HCT116 (cell line): ENCODE results near the gene CCRL2. TPM values are rescaled to one million over a fixed set of nuclear protein-coding genes. Genes with fewer than 3 reads are reported as not detected.

Experiments
- ATAC-seq: fragments of 200-7000 bp; cut with Tn5 transposase; 2 replicates; pipeline ENCODE4 v1.9.1; 2020; ENCODE audit warnings: mild to moderate bottlenecking, moderate library complexity
- BruUV-seq: library from RNA; stranded (reverse); fragments of 400-500 nt; replicated peaks from 2 replicates; lab custom pipeline; 2021; lab: Mats Ljungman, UMichigan
- CTCF ChIA-PET: fragments of 300-600 bp; sonication (Branson Sonifier 250); formaldehyde crosslinking; loops from one replicate; lab custom pipeline; 2021; ENCODE audit warnings: antibody characterized with exemption; lab: Charles Lee
- POLR2A ChIA-PET: fragments of 300-600, 350-600 bp; sonication (Branson Sonifier 250); formaldehyde crosslinking; loops from one replicate; lab custom pipeline; 2021; ENCODE audit warnings: antibody characterized with exemption; lab: Charles Lee
- RAD21 ChIA-PET, 2 experiments: fragments of 300-600 bp; sonication (Branson Sonifier 250); formaldehyde crosslinking; loops; one replicate each; lab custom pipeline; 2023; ENCODE audit warnings: low total read pairs in 2 of 2; ENCODE audit not compliant: uncharacterized antibody in 2 of 2, unreplicated experiment in 2 of 2, low non-redundant PET in 1 of 2; lab: Charles Lee
- DNase-seq: peaks from one replicate; pipeline ENCODE4 v3.0.0-alpha.2; 2010; ENCODE audit warnings: low read depth, low spot score
- H2AFZ ChIP-seq: fragments of 200-600 bp; shearing (Covaris generic), sonication (generic); 2 replicates; pipeline ENCODE4 v1.6.1; 2017; ENCODE audit warnings: low read depth, mixed run types, mixed read lengths, antibody characterized with exemption, low read length; ENCODE audit not compliant: poor library complexity, severe bottlenecking
- H3K27ac ChIP-seq: 2 replicates; pipeline ENCODE4 v1.5.1; 2012; ENCODE audit warnings: low read depth, low read length
- H3K27me3 ChIP-seq: fragments of 200-600 bp; sonication (generic); 2 replicates; pipeline ENCODE4 v1.6.1; 2016; ENCODE audit warnings: mixed run types, low read length, mixed read lengths; ENCODE audit not compliant: insufficient read depth
- H3K36me3 ChIP-seq, 2 experiments: fragments of 200-500 bp in 1 of 2; fragments of 200-600 bp in 1 of 2; sonication (Bioruptor generic) in 1 of 2; sonication (generic) in 1 of 2; 2 replicates each; pipeline versions ENCODE4 v1.5.1 to v1.6.1; 2014 to 2016; ENCODE audit warnings: low read length in 2 of 2, inconsistent platforms in 1 of 2, mixed read lengths in 1 of 2, mixed run types in 1 of 2; ENCODE audit not compliant: insufficient read depth in 2 of 2, control insufficient read depth in 1 of 2
- H3K4me1 ChIP-seq, 2 experiments: fragments of 200-600 bp in 1 of 2; sonication (generic) in 1 of 2; 2 replicates each; pipeline versions ENCODE4 v1.5.1 to v1.6.1; 2012 to 2017; ENCODE audit warnings: low read length in 2 of 2, inconsistent platforms in 1 of 2, mild to moderate bottlenecking in 1 of 2, mixed read lengths in 1 of 2, mixed run types in 1 of 2, moderate library complexity in 1 of 2; ENCODE audit not compliant: insufficient read depth in 2 of 2, control insufficient read depth in 1 of 2
- H3K4me2 ChIP-seq: fragments of 200-600 bp; sonication (generic); 2 replicates; pipeline ENCODE4 v1.6.1; 2017; ENCODE audit warnings: mixed run types, low read length, mixed read lengths
- H3K4me3 ChIP-seq, 2 experiments: fragments of 200-600 bp in 1 of 2; sonication (generic) in 1 of 2; replicated peaks in 1 of 2; 2 replicates each; pipeline ENCODE4 v1.5.1; 2011 to 2016; ENCODE audit warnings: low read length in 2 of 2, control low read depth in 1 of 2, low read depth in 1 of 2, mild to moderate bottlenecking in 1 of 2, mixed read lengths in 1 of 2, mixed run types in 1 of 2
- H3K79me2 ChIP-seq: fragments of 200-600 bp; sonication (generic); 2 replicates; pipeline ENCODE4 v1.6.1; 2017; ENCODE audit warnings: mild to moderate bottlenecking, mixed run types, low read length, moderate library complexity, mixed read lengths; ENCODE audit not compliant: insufficient read depth
- H3K9ac ChIP-seq: fragments of 200-600 bp; sonication (generic); 2 replicates; pipeline ENCODE4 v1.6.1; 2016; ENCODE audit warnings: low read length, mixed read lengths
- H3K9me2 ChIP-seq: fragments of 200-600 bp; sonication (generic), shearing (Covaris generic); 2 replicates; pipeline ENCODE4 v1.6.1; 2017; ENCODE audit warnings: mixed run types, mild to moderate bottlenecking, moderate library complexity; ENCODE audit not compliant: insufficient read depth
- H3K9me3 ChIP-seq, 2 experiments: fragments of 200-500 bp in 1 of 2; fragments of 200-600 bp in 1 of 2; sonication (Bioruptor generic) in 1 of 2; sonication (generic) in 1 of 2; 2 replicates each; pipeline ENCODE4 v1.6.1; 2014 to 2017; ENCODE audit warnings: low read length in 2 of 2, mixed read lengths in 2 of 2, inconsistent platforms in 1 of 2, low read depth in 1 of 2, mild to moderate bottlenecking in 1 of 2, mixed run types in 1 of 2, moderate library complexity in 1 of 2; ENCODE audit not compliant: control insufficient read depth in 1 of 2, insufficient read depth in 1 of 2
- H4K20me1 ChIP-seq: fragments of 200-600 bp; sonication (generic), shearing (Covaris generic); 2 replicates; pipeline ENCODE4 v1.6.1; 2017; ENCODE audit warnings: mixed run types, mild to moderate bottlenecking, moderate library complexity; ENCODE audit not compliant: insufficient read depth
- CEBPB ChIP-seq: IDR thresholded peaks from 2 replicates; pipeline ENCODE4 v1.6.1; 2012; ENCODE audit warnings: low read depth
- EGR1 ChIP-seq: IDR thresholded peaks from 2 replicates; pipeline ENCODE4 v1.6.1; 2012; ENCODE audit warnings: low read depth
- EZH2 ChIP-seq: fragments of 200-600 bp; sonication (generic); IDR thresholded peaks from 2 replicates; pipeline ENCODE4 v1.6.1; 2017; ENCODE audit warnings: antibody characterized with exemption, mixed run types
- EZH2phosphoT487 ChIP-seq: fragments of 200-600 bp; IDR thresholded peaks from 2 replicates; pipeline ENCODE4 v1.6.1; 2018; ENCODE audit warnings: antibody characterized with exemption, borderline replicate concordance
- FOSL1 ChIP-seq: IDR thresholded peaks from 2 replicates; pipeline ENCODE4 v1.6.1; 2012; ENCODE audit warnings: low read depth
- JUND ChIP-seq: IDR thresholded peaks from 2 replicates; pipeline ENCODE4 v1.6.1; 2012
- RAD21 ChIP-seq: IDR thresholded peaks from 2 replicates; pipeline ENCODE4 v1.6.1; 2012; ENCODE audit warnings: low read depth, mild to moderate bottlenecking
- SIN3A ChIP-seq: IDR thresholded peaks from 2 replicates; pipeline ENCODE4 v1.6.1; 2012; ENCODE audit warnings: low read depth
- SRF ChIP-seq: IDR thresholded peaks from 2 replicates; pipeline ENCODE4 v1.6.1; 2012; ENCODE audit warnings: low read depth
- intact Hi-C: fragments of 100-400 bp; cut with micrococcal nuclease; formaldehyde crosslinking; loops from 2 replicates; pipeline ENCODE4 v1.10.0; 2022
- total RNA-seq: library from RNA; stranded (reverse); gene quantifications from one replicate; pipeline ENCODE4 v1.2.1, GENCODE V29; 2021; ENCODE audit not compliant: unreplicated experiment
- TF ChIP-seq, protein P1 (sequence below), 3 experiments: fragments of 200-600 bp in 1 of 3; sonication (generic) in 1 of 3; IDR thresholded peaks in 2 of 3; conservative IDR thresholded peaks in 1 of 3; 2 replicates each; pipeline ENCODE4 v1.5.1; 2012 to 2017; ENCODE audit warnings: low read depth in 2 of 3, low read length in 2 of 3, antibody characterized with exemption in 1 of 3, borderline replicate concordance in 1 of 3, control low read depth in 1 of 3, mild to moderate bottlenecking in 1 of 3, mixed read lengths in 1 of 3, mixed run types in 1 of 3, moderate library complexity in 1 of 3; ENCODE audit not compliant: insufficient read depth in 1 of 3
- TF ChIP-seq, protein P2 (sequence below): IDR thresholded peaks from 2 replicates; pipeline ENCODE4 v1.6.1; 2012

Gene CCRL2
- total RNA-seq, 1 experiment from 2014 or later = not detected

DNA sequence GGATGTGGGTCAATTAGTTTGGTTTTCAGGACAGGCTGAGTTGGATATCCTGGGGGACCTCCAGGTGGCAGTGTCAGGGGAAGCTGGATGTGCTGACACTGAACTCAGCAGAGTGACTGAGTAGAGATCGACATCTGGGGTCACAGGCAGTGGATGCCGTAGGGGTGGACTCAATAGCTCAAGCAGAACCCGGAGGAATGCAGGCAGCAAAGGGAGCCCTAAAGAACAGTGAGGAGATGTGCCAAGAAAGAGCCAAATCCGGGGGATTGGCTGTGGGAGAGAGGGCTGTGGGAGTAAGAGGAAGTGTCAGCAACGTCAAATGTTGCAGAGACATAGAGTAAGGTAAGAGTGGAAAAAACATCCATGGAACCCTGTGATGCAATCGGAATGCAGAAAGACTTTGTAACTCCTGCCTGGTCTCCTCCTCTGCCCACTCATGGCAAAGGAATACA, 11.8 kb upstream of the CCRL2 start:
- CTCF ChIA-PET = no interaction called here
- peak; percentile 72 for ATAC-seq
- H3K27ac ChIP-seq = no peak overlapping the region
- RAD21 ChIA-PET = no interaction called here
- no peaks in the 10 kb centered on the region for H3K79me2 ChIP-seq
- no peaks in the 10 kb centered on the region for H3K27me3 ChIP-seq
- H3K9me3 ChIP-seq = no peaks in the 10 kb centered on the region
- no peaks in the 10 kb centered on the region for H4K20me1 ChIP-seq
- no peak overlapping the region for H3K4me2 ChIP-seq
- no peaks in the 10 kb centered on the region for H3K9me2 ChIP-seq
- no peak overlapping the region for H3K9ac ChIP-seq
- no TSS peak for BruUV-seq
- DNase-seq = no peak
- intact Hi-C loops = no loop called here
- TF ChIP-seq, protein P1, sequence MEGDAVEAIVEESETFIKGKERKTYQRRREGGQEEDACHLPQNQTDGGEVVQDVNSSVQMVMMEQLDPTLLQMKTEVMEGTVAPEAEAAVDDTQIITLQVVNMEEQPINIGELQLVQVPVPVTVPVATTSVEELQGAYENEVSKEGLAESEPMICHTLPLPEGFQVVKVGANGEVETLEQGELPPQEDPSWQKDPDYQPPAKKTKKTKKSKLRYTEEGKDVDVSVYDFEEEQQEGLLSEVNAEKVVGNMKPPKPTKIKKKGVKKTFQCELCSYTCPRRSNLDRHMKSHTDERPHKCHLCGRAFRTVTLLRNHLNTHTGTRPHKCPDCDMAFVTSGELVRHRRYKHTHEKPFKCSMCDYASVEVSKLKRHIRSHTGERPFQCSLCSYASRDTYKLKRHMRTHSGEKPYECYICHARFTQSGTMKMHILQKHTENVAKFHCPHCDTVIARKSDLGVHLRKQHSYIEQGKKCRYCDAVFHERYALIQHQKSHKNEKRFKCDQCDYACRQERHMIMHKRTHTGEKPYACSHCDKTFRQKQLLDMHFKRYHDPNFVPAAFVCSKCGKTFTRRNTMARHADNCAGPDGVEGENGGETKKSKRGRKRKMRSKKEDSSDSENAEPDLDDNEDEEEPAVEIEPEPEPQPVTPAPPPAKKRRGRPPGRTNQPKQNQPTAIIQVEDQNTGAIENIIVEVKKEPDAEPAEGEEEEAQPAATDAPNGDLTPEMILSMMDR (IDR thresholded peaks at IDR 0.05 in 2 of 3, conservative IDR thresholded peaks at IDR 0.05 in 1 of 3; ENCODE audit: borderline replicate concordance in 1 of 3, insufficient read depth in 1 of 3, low read depth in 2 of 3, low read length in 2 of 3) = peak in 2 of 3 experiments; percentile 36 to 38; a peak in 4 of 6 replicates
- no peak for TF ChIP-seq FOSL1
- no peaks in the 10 kb centered on the region for H3K36me3 ChIP-seq
- no peak overlapping the region for H2AFZ ChIP-seq
- H3K4me1 ChIP-seq = no peaks in the 10 kb centered on the region
- no peak overlapping the region for H3K4me3 ChIP-seq
- POLR2A ChIA-PET = no interaction called here

DNA sequence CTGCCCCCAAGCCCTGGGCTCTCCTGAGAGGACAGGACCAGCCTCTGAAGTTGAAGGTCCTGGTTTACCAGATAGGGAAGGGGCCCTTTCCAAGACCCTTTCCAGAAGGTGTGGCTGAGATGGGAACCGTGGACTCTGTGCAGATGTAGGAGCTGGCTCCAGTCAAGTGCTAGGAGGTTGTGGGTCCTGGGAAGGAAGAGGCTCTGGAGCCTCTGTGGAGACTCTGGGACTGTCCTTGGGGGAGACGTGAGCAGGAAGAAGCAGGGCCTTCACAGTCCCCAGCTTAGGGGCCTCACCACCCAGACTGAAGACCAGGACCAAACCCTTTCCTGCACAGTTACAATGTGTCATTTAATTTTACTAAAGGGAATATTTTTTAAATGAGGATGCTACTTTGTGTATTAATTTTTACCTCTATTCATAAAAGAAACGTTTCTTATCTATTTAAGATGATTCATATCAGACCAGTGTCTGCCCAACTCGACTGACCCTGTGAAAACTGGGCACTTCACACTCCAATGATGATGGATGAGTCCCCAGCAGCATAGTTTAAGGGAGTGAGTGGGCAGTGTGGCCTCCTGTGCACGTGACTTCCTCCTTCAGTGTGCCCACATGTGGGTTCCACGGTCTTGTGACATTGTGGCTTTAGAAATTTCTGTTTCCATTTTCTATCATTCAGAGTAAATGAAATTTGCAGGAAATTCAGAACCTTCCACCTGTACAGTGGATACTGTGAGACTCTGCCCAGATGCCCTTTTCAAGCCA, 11.1 kb upstream of the CCRL2 start:
- no peaks in the 10 kb centered on the region for H3K9me3 ChIP-seq
- H2AFZ ChIP-seq = no peak overlapping the region
- H3K27me3 ChIP-seq = no peaks in the 10 kb centered on the region
- ChIA-PET CTCF (no interaction called here), POLR2A (no interaction called here), RAD21 (no interaction called here)
- no peaks in the 10 kb centered on the region for H3K36me3 ChIP-seq
- no TSS peak for BruUV-seq
- H3K4me3 ChIP-seq = no peak overlapping the region
- no peak overlapping the region for H3K27ac ChIP-seq
- no peak overlapping the region for H3K4me2 ChIP-seq
- H3K9ac ChIP-seq = no peak overlapping the region
- intact Hi-C loops = no loop called here
- no peak for DNase-seq
- TF ChIP-seq, protein P2, sequence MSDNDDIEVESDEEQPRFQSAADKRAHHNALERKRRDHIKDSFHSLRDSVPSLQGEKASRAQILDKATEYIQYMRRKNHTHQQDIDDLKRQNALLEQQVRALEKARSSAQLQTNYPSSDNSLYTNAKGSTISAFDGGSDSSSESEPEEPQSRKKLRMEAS = no peak
- TF ChIP-seq EZH2phosphoT487 (no peak), JUND (no peak), SRF (no peak), SIN3A (no peak), EGR1 (no peak), CEBPB (no peak), EZH2 (no peak), RAD21 (no peak)
- TF ChIP-seq, protein P1 (IDR thresholded peaks at IDR 0.05 in 2 of 3, conservative IDR thresholded peaks at IDR 0.05 in 1 of 3; ENCODE audit: borderline replicate concordance in 1 of 3, insufficient read depth in 1 of 3, low read depth in 2 of 3, low read length in 2 of 3) = no peak
- no peak for ATAC-seq
- H3K4me1 ChIP-seq = no peaks in the 10 kb centered on the region
- H4K20me1 ChIP-seq = no peaks in the 10 kb centered on the region
- no peaks in the 10 kb centered on the region for H3K9me2 ChIP-seq
- no peaks in the 10 kb centered on the region for H3K79me2 ChIP-seq
